ENCODE measurements around the gene CDKN1C. TPM values are rescaled to one million over a fixed set of nuclear protein-coding genes. Genes with fewer than 3 reads are reported as not detected.

The CDKN1C gene
- total RNA-seq, 2 experiments from 2014 or later = 0.41 to 0.69 TPM

GRCh38 chr11:2835296-2835695, 50.3 kb downstream of the CDKN1C start:
- Mint-ChIP-seq H3K9me3 (no peaks in the 10 kb centered on the region), H3K36me3 (no peaks in the 10 kb centered on the region), H3K27me3 (no peaks in the 10 kb centered on the region), H3K4me1 (ENCODE audit: low read depth) (no peaks in the 10 kb centered on the region), H3K4me3 (no peak overlapping the region), H3K27ac (no peak overlapping the region)
- intact Hi-C loops (cut with micrococcal nuclease) = no loop called here
- CTCF ChIA-PET = no interaction called here
- no peak for DNase-seq
- POLR2A ChIA-PET = no interaction called here

GRCh38 chr11:2834503-2835273, 50.9 kb downstream of the CDKN1C start:
- H3K36me3 Mint-ChIP-seq = no peaks in the 10 kb centered on the region
- CTCF ChIA-PET = interaction anchor here (0.6 kb wide), 1 partner anchor 54 kb away, joined by 3 read pairs; no protein-coding TSS in a partner anchor
- no peak overlapping the region for H3K4me3 Mint-ChIP-seq
- POLR2A ChIA-PET = no interaction called here
- no peaks in the 10 kb centered on the region for H3K4me1 Mint-ChIP-seq (ENCODE audit: low read depth)
- no peak overlapping the region for H3K27ac Mint-ChIP-seq
- no peaks in the 10 kb centered on the region for H3K27me3 Mint-ChIP-seq
- intact Hi-C loops (cut with micrococcal nuclease) = no loop called here
- H3K9me3 Mint-ChIP-seq = no peaks in the 10 kb centered on the region
- DNase-seq = no peak

- no peak for DNase-seq
- ChIA-PET CTCF (no interaction called here), POLR2A (no interaction called here)
- Mint-ChIP-seq H3K4me3 (no peak overlapping the region), H3K36me3 (peaks cover 4% of the 10 kb centered on the region), H3K27me3 (no peaks in the 10 kb centered on the region), H3K4me1 (ENCODE audit: low read depth) (no peaks in the 10 kb centered on the region), H3K9me3 (peaks cover 7% of the 10 kb centered on the region), H3K27ac (no peak overlapping the region)
- intact Hi-C loops (cut with micrococcal nuclease) = no loop called here
Observed at GRCh38 chr11:2833716-2834502, 51.7 kb downstream of the CDKN1C start.

Other genes with a start within 250 kb of the CDKN1C start
- under 1 TPM; 0.19 TPM for gene KCNQ1OT1, start 185.8 kb downstream of the CDKN1C start, total RNA-seq
- gene PHLDA2, start 43.6 kb upstream of the CDKN1C start, total RNA-seq = 1 to 10 TPM; 7.6 to 8.3 TPM
- 100 to 1,000 TPM; 261 to 263 TPM for gene NAP1L4, start 106.6 kb upstream of the CDKN1C start, total RNA-seq
- 10 to 100 TPM; 94.7 to 97.5 TPM for gene CARS1, start 171.6 kb upstream of the CDKN1C start, total RNA-seq

All from activated CD4-positive, alpha-beta memory T cell treated with anti-CD3 and anti-CD28 coated beads for 36 hours (primary cell).